Loucy (cell line): ENCODE data around the gene LRG1.

Experiments used
- H2AFZ ChIP-seq: fragments of 200-600 bp; sonication (generic); 2 replicates; pipeline ENCODE4 v1.6.0; 2016; ENCODE audit warnings: antibody characterized with exemption, mild to moderate bottlenecking, low read length, moderate library complexity
- H3F3A ChIP-seq: fragments of 200-600 bp; 2 replicates; pipeline ENCODE4 v1.6.0; 2016; ENCODE audit warnings: antibody characterized with exemption, low read depth, mild to moderate bottlenecking
- H3K27me3 ChIP-seq: fragments of 200-600 bp; sonication (generic); 2 replicates; pipeline ENCODE4 v1.6.1; 2014; ENCODE audit warnings: low read length, mild to moderate bottlenecking; ENCODE audit not compliant: insufficient read depth, poor library complexity, severe bottlenecking
- H3K36me3 ChIP-seq: fragments of 200-600 bp; sonication (generic); 2 replicates; pipeline ENCODE4 v1.6.1; 2016; ENCODE audit warnings: low read length; ENCODE audit not compliant: insufficient read depth
- H3K4me1 ChIP-seq: fragments of 200-600 bp; sonication (generic); 2 replicates; pipeline ENCODE4 v1.5.1; 2014; ENCODE audit warnings: low read length, mild to moderate bottlenecking; ENCODE audit not compliant: insufficient read depth, poor library complexity, severe bottlenecking
- H3K4me2 ChIP-seq: fragments of 200-600 bp; sonication (generic); 2 replicates; pipeline ENCODE4 v1.6.0; 2014; ENCODE audit warnings: antibody characterized with exemption, low read length, low read depth, mild to moderate bottlenecking; ENCODE audit not compliant: poor library complexity, severe bottlenecking
- H3K4me3 ChIP-seq: fragments of 200-600 bp; sonication (generic); 2 replicates; pipeline ENCODE4 v1.5.1; 2014; ENCODE audit warnings: low read length, mild to moderate bottlenecking, mixed read lengths; ENCODE audit not compliant: poor library complexity, severe bottlenecking
- H3K79me2 ChIP-seq: fragments of 200-600 bp; sonication (generic); 2 replicates; pipeline ENCODE4 v1.6.1; 2014; ENCODE audit warnings: low read length; ENCODE audit not compliant: insufficient read depth
- H3K9ac ChIP-seq: fragments of 200-600 bp; sonication (generic); 2 replicates; pipeline ENCODE4 v1.6.0; 2014; ENCODE audit warnings: mild to moderate bottlenecking, low read depth, low read length, moderate library complexity; ENCODE audit not compliant: poor library complexity, severe bottlenecking
- H3K9me2 ChIP-seq: fragments of 200-600 bp; sonication (generic); replicated peaks from 2 replicates; pipeline ENCODE4 v1.6.1; 2016; ENCODE audit warnings: low read depth, low read length, mixed read lengths
- H3K9me3 ChIP-seq: fragments of 200-600 bp; sonication (generic); 2 replicates; pipeline ENCODE4 v1.6.1; 2014; ENCODE audit warnings: mild to moderate bottlenecking, antibody characterized with exemption, low read length, low read depth; ENCODE audit not compliant: insufficient read depth
- H4K20me1 ChIP-seq: fragments of 200-600 bp; sonication (generic); 2 replicates; pipeline ENCODE4 v1.6.0; 2014; ENCODE audit warnings: antibody characterized with exemption, low read length, mild to moderate bottlenecking; ENCODE audit not compliant: insufficient read depth, poor library complexity, severe bottlenecking
- EZH2phosphoT487 ChIP-seq: fragments of 200-600 bp; IDR thresholded peaks from 2 replicates; pipeline ENCODE4 v1.6.1; 2018; ENCODE audit warnings: antibody characterized with exemption, mild to moderate bottlenecking, moderate library complexity, borderline replicate concordance
- TF ChIP-seq, protein P1 (sequence below): fragments of 200-600 bp; sonication (generic); conservative IDR thresholded peaks from 2 replicates; pipeline ENCODE4 v1.5.1; 2014; ENCODE audit warnings: mild to moderate bottlenecking, antibody characterized with exemption, low read length

LRG1 gene

DNA sequence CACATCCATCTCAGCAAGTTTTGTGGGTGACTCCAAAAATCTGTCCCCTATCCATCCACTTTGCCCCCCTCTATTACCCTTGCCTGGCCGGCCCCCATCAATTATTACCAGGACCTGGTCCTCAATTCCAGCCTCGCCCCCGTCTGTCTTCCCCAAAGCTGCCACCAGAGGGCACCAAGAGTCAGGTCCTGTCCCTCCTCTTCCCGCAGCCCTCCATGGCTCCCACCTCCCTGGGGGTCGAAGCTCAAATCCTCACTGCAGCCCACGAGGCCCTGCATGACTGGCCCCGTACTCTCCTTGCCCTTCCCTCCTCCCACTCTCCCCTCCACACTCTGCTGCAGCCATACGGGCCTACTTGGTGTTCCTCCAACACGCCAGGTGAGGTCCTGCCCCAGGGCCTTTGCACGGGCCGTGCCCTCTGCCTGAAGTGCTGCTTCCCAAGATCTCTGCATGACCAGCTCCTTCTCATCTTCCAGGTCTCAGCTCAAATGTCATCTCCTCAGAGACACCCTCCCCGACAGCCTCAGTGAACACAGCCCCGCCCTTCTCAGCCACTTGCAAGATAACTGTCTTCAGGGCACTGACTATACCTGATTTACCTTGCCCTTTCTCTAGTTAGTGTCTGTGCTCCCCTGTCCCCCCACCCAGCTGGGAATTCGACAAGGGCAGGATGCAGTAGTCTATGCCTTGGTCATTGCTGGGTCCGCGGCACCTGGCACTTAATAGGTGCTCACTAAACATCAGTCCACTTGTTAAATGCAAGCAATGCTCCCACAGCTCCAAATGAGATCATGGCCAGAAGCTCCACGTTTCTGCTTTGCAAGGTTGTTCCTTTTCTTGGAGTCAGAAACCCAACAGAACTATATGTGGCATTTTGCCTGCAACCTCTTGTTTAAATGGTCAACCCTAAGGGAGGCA, 36.4 kb upstream of the LRG1 start:
- TF ChIP-seq, protein P1, sequence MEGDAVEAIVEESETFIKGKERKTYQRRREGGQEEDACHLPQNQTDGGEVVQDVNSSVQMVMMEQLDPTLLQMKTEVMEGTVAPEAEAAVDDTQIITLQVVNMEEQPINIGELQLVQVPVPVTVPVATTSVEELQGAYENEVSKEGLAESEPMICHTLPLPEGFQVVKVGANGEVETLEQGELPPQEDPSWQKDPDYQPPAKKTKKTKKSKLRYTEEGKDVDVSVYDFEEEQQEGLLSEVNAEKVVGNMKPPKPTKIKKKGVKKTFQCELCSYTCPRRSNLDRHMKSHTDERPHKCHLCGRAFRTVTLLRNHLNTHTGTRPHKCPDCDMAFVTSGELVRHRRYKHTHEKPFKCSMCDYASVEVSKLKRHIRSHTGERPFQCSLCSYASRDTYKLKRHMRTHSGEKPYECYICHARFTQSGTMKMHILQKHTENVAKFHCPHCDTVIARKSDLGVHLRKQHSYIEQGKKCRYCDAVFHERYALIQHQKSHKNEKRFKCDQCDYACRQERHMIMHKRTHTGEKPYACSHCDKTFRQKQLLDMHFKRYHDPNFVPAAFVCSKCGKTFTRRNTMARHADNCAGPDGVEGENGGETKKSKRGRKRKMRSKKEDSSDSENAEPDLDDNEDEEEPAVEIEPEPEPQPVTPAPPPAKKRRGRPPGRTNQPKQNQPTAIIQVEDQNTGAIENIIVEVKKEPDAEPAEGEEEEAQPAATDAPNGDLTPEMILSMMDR, result peak; percentile 76
- TF ChIP-seq EZH2phosphoT487, result no peak
- no peaks in the 10 kb centered on the region for H3K79me2 ChIP-seq
- no peaks in the 10 kb centered on the region for H3K36me3 ChIP-seq
- H2AFZ ChIP-seq, result no peak overlapping the region
- H3K9me3 ChIP-seq, result no peaks in the 10 kb centered on the region
- H3K27me3 ChIP-seq, result no peaks in the 10 kb centered on the region
- peaks cover 7% of the 10 kb centered on the region for H3K4me1 ChIP-seq
- no peaks in the 10 kb centered on the region for H3K9me2 ChIP-seq
- no peaks in the 10 kb centered on the region for H3F3A ChIP-seq
- H3K9ac ChIP-seq, result no peak overlapping the region
- no peak overlapping the region for H3K4me2 ChIP-seq
- H4K20me1 ChIP-seq, result no peaks in the 10 kb centered on the region
- H3K4me3 ChIP-seq, result no peak overlapping the region

DNA sequence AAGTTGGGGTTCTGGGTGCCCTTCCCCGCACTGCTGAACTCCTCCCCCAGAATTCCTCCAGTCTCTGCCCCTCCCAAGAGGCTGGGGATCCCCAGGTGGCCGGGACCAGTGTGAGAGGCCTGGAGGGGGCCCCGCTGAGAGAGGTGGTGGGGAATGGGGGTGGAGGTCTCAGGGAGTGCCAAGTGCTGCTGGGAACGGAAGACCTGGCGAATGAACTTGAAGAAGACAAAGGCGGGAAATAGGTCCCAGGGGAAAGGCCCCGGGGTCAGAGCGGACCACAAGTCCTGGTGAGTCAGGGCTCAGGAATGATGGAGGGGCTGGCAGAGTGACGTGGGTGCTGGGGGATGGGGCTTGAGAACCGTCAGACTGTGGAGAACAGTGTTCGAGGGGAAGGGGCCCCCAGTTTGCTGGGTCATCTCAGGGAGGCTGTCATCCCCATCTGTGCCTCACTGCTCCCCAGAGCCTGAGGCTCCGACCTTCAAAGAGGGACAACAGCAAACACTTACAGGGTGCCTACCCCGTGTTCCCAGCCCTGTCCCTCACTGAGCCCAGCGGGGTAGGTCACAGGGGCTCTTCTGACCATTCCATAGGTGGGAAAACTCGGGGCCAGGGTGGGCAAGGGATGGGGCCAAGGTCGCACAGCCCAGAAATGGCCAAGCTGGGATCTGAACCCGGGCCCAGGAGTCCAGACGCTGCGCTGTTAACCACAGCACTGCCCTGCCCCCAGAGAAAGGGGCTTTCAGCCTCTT, 35.6 kb upstream of the LRG1 start:
- no peaks in the 10 kb centered on the region for H3K79me2 ChIP-seq
- H4K20me1 ChIP-seq, result no peaks in the 10 kb centered on the region
- H2AFZ ChIP-seq, result peak overlapping the region; percentile 48; the same call in 1 of the 2 replicates
- no peaks in the 10 kb centered on the region for H3F3A ChIP-seq
- no peaks in the 10 kb centered on the region for H3K9me2 ChIP-seq
- H3K36me3 ChIP-seq, result no peaks in the 10 kb centered on the region
- no peak overlapping the region for H3K9ac ChIP-seq
- no peak overlapping the region for H3K4me2 ChIP-seq
- peaks cover 4% of the 10 kb centered on the region for H3K4me1 ChIP-seq
- no peak overlapping the region for H3K4me3 ChIP-seq
- H3K27me3 ChIP-seq, result no peaks in the 10 kb centered on the region
- no peak for TF ChIP-seq EZH2phosphoT487
- TF ChIP-seq, protein P1, result no peak
- no peaks in the 10 kb centered on the region for H3K9me3 ChIP-seq

DNA sequence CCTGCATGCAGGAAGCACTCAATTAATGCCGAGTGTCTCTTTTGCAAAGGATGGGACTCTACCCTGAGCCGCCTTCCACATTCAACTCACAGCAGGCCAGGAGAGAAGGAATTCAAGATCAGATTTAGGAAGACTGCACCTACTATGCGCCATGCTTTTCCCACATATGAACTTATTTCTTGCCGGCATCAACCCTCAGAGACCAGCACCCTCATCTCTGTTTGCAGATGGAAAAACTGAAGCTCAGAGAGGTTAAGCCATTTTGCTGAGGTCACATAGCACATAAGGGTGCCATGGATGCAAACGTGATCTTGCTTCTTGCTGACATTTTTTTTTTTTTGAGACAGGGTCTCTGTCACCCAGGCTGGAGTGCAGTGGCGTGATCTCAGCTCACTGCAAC, 33.8 kb upstream of the LRG1 start:
- H3K36me3 ChIP-seq, result no peaks in the 10 kb centered on the region
- no peaks in the 10 kb centered on the region for H3K79me2 ChIP-seq
- peaks cover 4% of the 10 kb centered on the region for H3K4me1 ChIP-seq
- no peaks in the 10 kb centered on the region for H4K20me1 ChIP-seq
- H3K4me2 ChIP-seq, result no peak overlapping the region
- no peaks in the 10 kb centered on the region for H3K9me2 ChIP-seq
- H3K27me3 ChIP-seq, result no peaks in the 10 kb centered on the region
- TF ChIP-seq, protein P1, result no peak
- TF ChIP-seq EZH2phosphoT487, result no peak
- no peaks in the 10 kb centered on the region for H3K9me3 ChIP-seq
- H3K9ac ChIP-seq, result no peak overlapping the region
- H2AFZ ChIP-seq, result no peak overlapping the region
- H3F3A ChIP-seq, result no peaks in the 10 kb centered on the region
- no peak overlapping the region for H3K4me3 ChIP-seq
